ENCODE data around the gene ERAL1.

DNA sequence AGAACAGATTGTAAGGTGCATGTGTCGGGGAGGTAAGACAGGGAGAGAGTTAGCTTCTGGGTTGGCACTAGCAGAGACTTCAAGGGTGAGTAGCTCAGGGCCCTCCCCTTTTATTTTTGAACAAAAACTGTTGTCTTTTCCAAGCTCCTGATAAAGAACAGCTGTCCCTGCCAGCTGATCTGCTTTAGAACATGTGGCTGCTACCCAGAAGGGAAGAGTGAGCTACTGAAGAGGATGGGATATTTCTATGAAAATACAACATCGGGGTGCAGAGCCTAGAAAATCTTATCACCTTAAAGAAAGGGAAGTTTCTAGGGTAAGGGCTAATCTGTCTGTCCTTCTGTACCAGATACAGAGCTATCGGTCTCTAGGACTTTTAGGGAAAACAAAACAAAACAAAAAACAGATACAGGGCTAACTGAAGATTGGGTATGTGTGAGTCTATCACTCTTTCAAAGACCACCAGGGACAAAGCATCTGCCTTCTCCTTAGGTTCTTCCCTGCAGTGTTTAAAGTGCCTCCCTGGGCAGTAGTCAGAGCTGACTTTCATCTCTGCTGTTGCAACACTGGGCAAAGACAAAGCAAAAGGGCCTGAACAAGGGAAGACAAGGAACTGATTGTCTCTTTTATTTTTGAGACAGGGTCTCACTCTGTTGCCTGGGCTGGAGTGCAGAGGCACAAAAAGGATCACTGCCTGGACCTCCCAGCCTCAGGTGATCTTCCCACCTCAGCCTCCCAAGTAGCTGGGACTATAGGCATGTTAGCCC lies 53.1 kb downstream of the ERAL1 start:
- TF ChIP-seq GATA3 (IDR thresholded peaks at IDR 0.05; ENCODE audit: low read depth, low read length), result no peak
- no peak for TF ChIP-seq GATA2 (IDR thresholded peaks at IDR 0.05; ENCODE audit: low read depth, low read length)

All from SH-SY5Y (cell line).